Activated T-helper 2 cell treated with anti-CD3 and anti-CD28 coated beads, Interferon-gamma antibody, Interleukin-2, Interleukin-4, amounts not matched to agents 10 μg/mL and 5 μg/mL and 100 μg/mL, durations not matched to agents 14 hours and 24 hours and 36 hours (primary cell): Measurements from ENCODE around the gene ANXA2R. TPM values are rescaled to one million over a fixed set of nuclear protein-coding genes. Genes with fewer than 3 reads are reported as not detected.

Experiments used
- DNase-seq: peaks from one replicate; pipeline ENCODE4 v3.0.0; 2021; ENCODE audit warnings: low spot score
- H3K27ac Mint-ChIP-seq: one replicate; pipeline ENCODE4 v1.8.0; 2021; ENCODE audit warnings: mixed read lengths
- H3K27me3 Mint-ChIP-seq: one replicate; pipeline ENCODE4 v1.8.0; 2021; ENCODE audit warnings: low read depth, mixed read lengths
- H3K36me3 Mint-ChIP-seq: one replicate; pipeline ENCODE4 v1.8.0; 2021; ENCODE audit warnings: low read depth, mixed read lengths
- H3K4me1 Mint-ChIP-seq: one replicate; pipeline ENCODE4 v1.8.0; 2021; ENCODE audit warnings: low read depth, mixed read lengths
- H3K4me3 Mint-ChIP-seq: one replicate; pipeline ENCODE4 v1.8.0; 2021; ENCODE audit warnings: low read depth, mild to moderate bottlenecking, moderate library complexity, mixed read lengths
- H3K9me3 Mint-ChIP-seq: one replicate; pipeline ENCODE4 v1.8.0; 2021; ENCODE audit warnings: mixed read lengths
- intact Hi-C: fragments of 100-400 bp; cut with micrococcal nuclease; formaldehyde crosslinking; loops from one replicate; pipeline ENCODE4 v1.15.1; 2023
- total RNA-seq: library from RNA; stranded (reverse); gene quantifications from 2 replicates; pipeline ENCODE4 v1.2.3, GENCODE V29; 2022

The ANXA2R gene
- total RNA-seq, 1 donor from 2014 or later, result 2.5 TPM

DNA sequence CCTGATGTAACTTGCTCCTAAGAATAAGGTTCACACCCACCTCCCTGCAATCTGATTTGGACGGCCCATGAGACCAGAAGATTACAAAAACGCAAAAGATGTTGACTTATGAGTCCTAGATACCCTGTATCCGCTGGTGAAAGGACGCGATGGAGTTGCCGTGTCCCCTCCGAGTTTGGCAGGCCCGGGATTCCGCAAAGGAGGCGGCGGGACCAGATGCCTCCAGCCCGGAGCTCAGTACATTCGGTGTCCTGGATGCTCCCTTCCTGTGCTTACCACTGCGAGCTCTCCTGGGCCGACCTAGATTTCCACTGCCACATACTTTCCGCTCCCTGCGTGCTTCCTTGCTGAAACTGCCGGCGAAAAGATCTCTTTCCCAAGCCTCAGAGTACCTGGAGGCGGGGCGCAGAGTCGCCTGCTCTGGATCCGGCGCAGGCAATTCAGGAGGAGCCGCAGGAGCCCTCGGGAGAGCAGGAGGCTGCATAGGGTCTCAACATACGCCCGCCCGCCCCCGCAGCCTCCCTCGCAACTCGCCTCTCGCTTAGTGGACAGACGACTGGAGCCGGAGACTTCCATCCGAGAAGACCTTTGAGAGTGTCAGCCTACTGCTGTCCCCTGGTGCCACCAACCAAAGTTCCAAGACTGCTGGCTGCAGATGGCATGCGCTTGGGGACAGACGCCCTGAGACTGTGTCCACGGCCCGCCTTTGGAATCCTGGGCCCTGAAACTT lies 39.8 kb downstream of the ANXA2R start:
- no peak overlapping the region for H3K27ac Mint-ChIP-seq
- peaks cover 14% of the 10 kb centered on the region for H3K4me1 Mint-ChIP-seq
- DNase-seq, result no peak
- no peaks in the 10 kb centered on the region for H3K9me3 Mint-ChIP-seq
- intact Hi-C loops, result no loop called here
- H3K4me3 Mint-ChIP-seq, result peak overlapping the region; percentile 13
- peaks cover 2% of the 10 kb centered on the region for H3K27me3 Mint-ChIP-seq
- peaks cover 5% of the 10 kb centered on the region for H3K36me3 Mint-ChIP-seq

DNA sequence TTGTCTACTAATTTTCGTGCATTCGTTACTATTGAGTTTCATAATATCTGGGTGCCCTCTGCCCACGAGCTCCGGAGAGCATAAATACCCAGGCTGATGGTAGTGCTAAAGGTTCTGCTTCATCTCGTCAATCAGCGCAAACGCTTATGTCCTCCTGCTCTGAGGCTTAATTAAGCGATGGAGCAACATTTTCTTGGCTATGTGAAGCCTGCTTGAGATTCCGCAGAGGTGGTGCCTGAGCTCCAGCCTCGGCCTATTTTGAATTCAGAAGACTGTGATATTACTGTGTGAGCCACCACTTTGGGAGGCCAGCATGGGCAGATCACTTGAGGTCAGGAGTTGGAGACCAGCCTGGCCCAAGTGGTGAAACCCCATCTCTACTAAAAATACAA lies 44.8 kb downstream of the ANXA2R start:
- Mint-ChIP-seq H3K9me3 (no peaks in the 10 kb centered on the region), H3K4me1 (peaks cover 27% of the 10 kb centered on the region), H3K27me3 (no peaks in the 10 kb centered on the region), H3K27ac (peak overlapping the region; percentile 100), H3K36me3 (peaks cover 9% of the 10 kb centered on the region), H3K4me3 (peak overlapping the region; percentile 100)
- DNase-seq, result peak; percentile 14
- intact Hi-C loops, result loop anchor here (1.0 to 2.0 kb wide), 4 partner anchors 13 to 319 kb away; no protein-coding TSS in a partner anchor

DNA sequence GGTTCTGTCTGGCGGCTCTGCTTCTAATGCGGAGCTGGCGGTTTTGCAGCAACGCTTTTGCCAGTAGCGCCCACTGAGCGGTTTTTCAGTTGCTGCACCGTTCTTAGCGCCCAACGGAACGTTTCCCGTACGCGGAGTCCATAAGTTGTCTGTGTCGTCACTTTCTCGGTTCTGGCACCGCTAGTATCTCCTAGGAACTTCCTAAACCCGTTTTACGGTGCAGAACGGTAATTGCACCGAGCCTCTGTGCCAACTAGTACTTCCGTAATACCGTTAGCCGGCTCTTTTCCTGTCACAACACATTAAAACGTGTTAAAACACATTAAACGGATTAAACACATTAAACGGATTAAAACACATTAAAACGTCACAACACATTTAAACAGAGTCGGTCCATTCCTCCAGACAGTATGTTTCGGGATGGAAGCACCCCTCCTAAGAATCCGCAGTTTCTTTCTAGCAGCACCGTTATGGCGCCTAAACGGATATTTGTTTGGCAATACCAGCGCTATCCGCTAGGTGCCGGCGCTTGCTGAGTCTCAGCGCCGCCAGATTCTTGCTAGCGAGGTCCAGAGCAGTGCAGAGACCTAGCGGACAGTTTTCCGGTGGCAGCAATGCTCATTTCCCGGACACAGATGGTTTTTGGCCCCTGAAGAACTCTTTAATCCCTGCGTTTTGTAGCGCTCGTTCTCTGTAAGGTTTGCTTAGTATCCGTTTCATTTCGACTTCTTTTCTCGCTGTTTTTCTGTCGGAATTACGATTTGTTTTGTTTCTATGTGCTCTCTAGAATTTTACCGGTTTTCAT lies 45.4 kb downstream of the ANXA2R start:
- peak overlapping the region; percentile 100 for H3K4me3 Mint-ChIP-seq
- intact Hi-C loops, result loop anchor here (1.0 to 5.0 kb wide), 7 partner anchors 14 to 320 kb away; partner anchors contain the start of genes NIM1K and ZNF131
- H3K36me3 Mint-ChIP-seq, result peaks cover 5% of the 10 kb centered on the region
- H3K27ac Mint-ChIP-seq, result peak overlapping the region; percentile 100
- H3K4me1 Mint-ChIP-seq, result peaks cover 31% of the 10 kb centered on the region
- no peaks in the 10 kb centered on the region for H3K9me3 Mint-ChIP-seq
- peak; percentile 86 for DNase-seq
- H3K27me3 Mint-ChIP-seq, result no peaks in the 10 kb centered on the region

DNA sequence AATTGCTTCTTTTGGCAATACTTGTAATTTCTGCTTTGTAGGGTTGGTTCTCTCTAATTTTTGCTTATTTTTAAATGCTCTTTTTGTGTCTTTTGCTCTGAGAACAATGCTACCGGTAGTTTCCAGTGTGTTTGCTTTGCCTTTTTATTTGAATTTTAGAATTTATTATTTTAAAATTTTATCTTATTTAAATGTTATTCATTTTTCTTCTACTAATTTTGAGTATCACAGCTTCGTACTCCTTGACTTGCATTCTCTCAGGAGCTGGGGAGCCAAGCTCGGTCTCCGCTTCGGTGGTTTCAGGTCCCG lies 45.9 kb downstream of the ANXA2R start:
- Mint-ChIP-seq H3K27me3 (no peaks in the 10 kb centered on the region), H3K36me3 (peaks cover 4% of the 10 kb centered on the region), H3K9me3 (no peaks in the 10 kb centered on the region), H3K27ac (peak overlapping the region; percentile 100), H3K4me3 (peak overlapping the region; percentile 100), H3K4me1 (peaks cover 35% of the 10 kb centered on the region)
- no peak for DNase-seq
- intact Hi-C loops, result loop anchor here (2.0 to 5.0 kb wide), 5 partner anchors 85 to 321 kb away; partner anchors contain the start of genes NIM1K and ZNF131

DNA sequence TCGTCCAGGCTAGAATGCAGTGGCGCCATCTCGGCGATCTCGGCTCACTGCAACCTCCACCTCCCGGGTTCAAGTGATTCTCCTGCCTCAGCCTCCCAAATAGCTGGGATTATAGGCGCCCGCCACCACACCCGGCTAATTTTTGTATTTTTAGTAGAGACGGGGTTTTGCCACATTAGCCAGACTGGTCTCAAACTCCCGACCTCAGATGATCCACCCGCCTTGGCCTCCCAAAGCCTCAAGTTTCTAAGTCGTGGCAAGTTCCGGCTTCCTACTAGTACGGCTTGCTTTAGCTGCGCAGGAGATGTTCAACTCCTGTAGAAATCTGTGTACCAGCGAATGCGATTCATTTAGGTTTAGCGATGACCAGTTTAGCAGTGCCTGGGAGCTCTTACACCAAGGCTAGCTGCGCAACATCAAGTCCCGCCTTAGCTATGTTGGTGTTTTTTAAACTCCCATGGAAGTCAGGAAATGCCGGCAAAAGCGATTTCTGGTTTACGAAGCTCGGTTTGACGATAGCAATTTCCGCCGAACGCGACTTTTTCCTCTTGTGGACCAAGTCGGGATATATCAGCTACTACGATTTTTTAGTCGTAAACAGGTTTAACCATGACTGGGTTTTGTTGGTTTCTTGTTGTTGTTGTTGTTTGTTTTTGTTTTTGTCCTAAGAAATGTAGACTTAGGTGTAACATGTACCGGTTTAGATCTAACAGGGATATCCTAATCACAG lies 46.4 kb downstream of the ANXA2R start:
- H3K36me3 Mint-ChIP-seq, result peaks cover 7% of the 10 kb centered on the region
- intact Hi-C loops, result loop anchor here (1.0 to 5.0 kb wide), 8 partner anchors 42 to 321 kb away; partner anchors contain the start of genes ANXA2R, NIM1K and ZNF131
- H3K4me1 Mint-ChIP-seq, result peaks cover 38% of the 10 kb centered on the region
- no peaks in the 10 kb centered on the region for H3K9me3 Mint-ChIP-seq
- peak overlapping the region; percentile 100 for H3K27ac Mint-ChIP-seq
- no peaks in the 10 kb centered on the region for H3K27me3 Mint-ChIP-seq
- H3K4me3 Mint-ChIP-seq, result peak overlapping the region; percentile 100
- peak; percentile 61 for DNase-seq

DNA sequence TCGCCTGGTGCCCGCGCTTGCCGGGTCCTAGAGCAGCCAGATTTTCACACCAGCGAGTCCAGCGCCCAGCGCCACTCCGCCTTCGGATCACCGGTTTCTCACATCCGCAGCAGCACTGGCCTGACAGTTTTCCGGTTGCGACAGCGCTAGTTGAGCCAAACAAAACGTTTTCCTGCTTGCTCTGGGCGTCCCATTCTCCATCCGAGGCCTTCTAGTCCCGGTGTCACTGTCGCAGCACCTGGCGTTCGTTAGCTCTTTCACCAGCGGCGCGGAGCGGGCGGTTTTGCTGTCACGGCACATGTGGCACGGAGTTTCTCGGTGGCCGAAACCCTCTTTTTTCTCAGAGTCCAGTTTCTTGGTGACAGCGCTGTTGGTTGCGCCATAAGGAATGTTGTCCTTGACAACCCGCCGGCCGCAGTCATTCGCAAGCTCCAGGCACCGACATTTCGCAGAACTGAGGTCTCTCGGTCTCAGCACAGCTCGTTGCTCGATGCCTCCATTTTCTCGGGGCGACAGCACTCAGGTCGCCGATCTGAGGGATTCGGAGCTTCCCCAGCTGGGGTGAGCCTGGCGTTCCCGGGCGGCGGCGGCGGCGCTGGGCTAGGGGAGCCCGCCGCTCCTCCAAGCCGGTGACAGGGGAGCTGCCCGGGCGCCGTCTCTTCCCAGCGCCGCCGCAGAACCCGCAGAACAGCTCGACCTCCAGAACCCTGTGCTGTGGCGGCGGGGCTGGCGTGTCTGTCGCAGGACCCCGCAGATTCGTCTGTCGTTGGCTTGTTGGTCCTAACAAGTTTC lies 47.8 kb downstream of the ANXA2R start:
- peak; percentile 79 for DNase-seq
- Mint-ChIP-seq H3K9me3 (peaks cover 4% of the 10 kb centered on the region), H3K27me3 (no peaks in the 10 kb centered on the region), H3K27ac (peak overlapping the region; percentile 100), H3K4me1 (peaks cover 43% of the 10 kb centered on the region), H3K4me3 (peak overlapping the region; percentile 100), H3K36me3 (peaks cover 15% of the 10 kb centered on the region)
- intact Hi-C loops, result loop anchor here (5.0 kb wide), 3 partner anchors 115 to 200 kb away; partner anchors contain the start of genes NIM1K and ZNF131

DNA sequence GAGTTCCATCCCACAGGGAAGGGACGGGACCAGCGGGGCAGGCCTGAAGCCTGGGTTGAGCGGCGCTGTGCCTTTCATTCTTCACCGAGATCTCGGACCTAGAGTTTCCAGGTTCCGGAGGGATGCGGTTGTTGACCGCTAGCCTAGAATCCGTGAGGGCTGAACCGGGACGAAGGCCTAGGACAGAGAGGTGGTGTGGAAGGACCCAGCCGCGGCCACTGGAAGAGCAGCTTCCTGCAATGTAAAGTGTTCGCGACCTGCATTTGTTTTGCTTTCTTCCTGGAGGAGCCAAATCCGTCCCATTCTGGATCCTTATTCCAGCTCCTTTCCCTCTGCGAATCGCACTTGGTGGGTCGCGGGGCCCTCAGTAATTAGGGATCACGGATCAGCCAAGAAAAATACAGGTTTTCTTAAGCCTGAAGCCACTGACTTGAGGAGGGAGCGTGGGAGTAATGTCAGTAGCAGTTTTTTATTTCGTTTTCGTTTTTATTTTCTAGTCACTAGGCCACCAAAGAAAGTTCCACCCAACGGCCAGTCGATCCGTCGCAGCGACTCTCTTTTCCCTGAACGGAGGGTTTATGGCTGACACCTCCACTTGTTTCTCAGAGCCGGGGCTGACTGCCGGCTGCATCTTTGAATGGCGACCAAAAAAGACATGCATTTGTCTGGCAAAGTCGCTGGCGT lies 48.6 kb downstream of the ANXA2R start:
- intact Hi-C loops, result loop anchor here (1.0 to 5.0 kb wide), 4 partner anchors 116 to 493 kb away; partner anchors contain the start of genes NIM1K and ZNF131
- no peaks in the 10 kb centered on the region for H3K27me3 Mint-ChIP-seq

DNA sequence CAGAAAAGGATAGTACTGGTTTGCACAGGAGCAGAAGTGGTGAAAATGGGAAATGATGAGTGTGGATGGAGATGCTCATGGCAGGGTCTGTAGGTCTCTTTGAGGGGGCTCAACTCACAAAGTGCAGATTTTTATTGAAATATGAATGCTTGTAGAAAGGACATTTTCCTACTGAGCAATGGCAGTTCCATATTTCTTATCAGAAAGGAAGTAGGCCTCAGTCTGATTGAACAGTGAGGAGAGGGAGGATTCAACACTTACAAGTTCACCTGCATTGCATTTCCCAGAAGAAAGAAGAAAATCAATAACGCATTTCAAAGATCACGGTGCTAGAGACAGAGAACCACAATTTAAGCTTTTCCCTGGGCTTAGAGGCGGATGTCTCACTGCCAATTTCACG lies 49.2 kb downstream of the ANXA2R start:
- H3K27ac Mint-ChIP-seq, result peak overlapping the region; percentile 100
- H3K4me3 Mint-ChIP-seq, result peak overlapping the region; percentile 100
- H3K36me3 Mint-ChIP-seq, result peaks cover 25% of the 10 kb centered on the region
- intact Hi-C loops, result loop anchor here (1.0 to 5.0 kb wide), 4 partner anchors 116 to 493 kb away; partner anchors contain the start of genes NIM1K and ZNF131
- H3K27me3 Mint-ChIP-seq, result no peaks in the 10 kb centered on the region
- peaks cover 4% of the 10 kb centered on the region for H3K9me3 Mint-ChIP-seq
- no peak for DNase-seq
- peaks cover 42% of the 10 kb centered on the region for H3K4me1 Mint-ChIP-seq

More for the DNA sequence above, 48.6 kb downstream of the ANXA2R start:
- no peak for DNase-seq
- Mint-ChIP-seq H3K27ac (peak overlapping the region; percentile 100), H3K4me3 (peak overlapping the region; percentile 100), H3K36me3 (peaks cover 19% of the 10 kb centered on the region), H3K4me1 (peaks cover 44% of the 10 kb centered on the region), H3K9me3 (peaks cover 4% of the 10 kb centered on the region)

Other genes starting within 250 kb of the ANXA2R start
- not detected in 2 replicates for gene SELENOP, start 228.4 kb downstream of the ANXA2R start, total RNA-seq
- gene ZNF131, start 80.6 kb upstream of the ANXA2R start, total RNA-seq, result 37.4 and 40.3 TPM in 2 replicates
- 0.76 and 1.1 TPM in 2 replicates for gene NIM1K, start 151.9 kb upstream of the ANXA2R start, total RNA-seq